ENCODE data around the gene MC1R. TPM values are rescaled to one million over a fixed set of nuclear protein-coding genes. Genes with fewer than 3 reads are reported as not detected.
A peak's percentile ranks its signal among the peaks of the same experiment; 100 is the strongest.

Gene MC1R
- total and polyA plus RNA-seq, 10 of the 15 experiments (the other 5 are each of a cell fraction or from before 2014, with no cell fraction given): 0.06 to 2.3 (median 0.45) TPM

DNA sequence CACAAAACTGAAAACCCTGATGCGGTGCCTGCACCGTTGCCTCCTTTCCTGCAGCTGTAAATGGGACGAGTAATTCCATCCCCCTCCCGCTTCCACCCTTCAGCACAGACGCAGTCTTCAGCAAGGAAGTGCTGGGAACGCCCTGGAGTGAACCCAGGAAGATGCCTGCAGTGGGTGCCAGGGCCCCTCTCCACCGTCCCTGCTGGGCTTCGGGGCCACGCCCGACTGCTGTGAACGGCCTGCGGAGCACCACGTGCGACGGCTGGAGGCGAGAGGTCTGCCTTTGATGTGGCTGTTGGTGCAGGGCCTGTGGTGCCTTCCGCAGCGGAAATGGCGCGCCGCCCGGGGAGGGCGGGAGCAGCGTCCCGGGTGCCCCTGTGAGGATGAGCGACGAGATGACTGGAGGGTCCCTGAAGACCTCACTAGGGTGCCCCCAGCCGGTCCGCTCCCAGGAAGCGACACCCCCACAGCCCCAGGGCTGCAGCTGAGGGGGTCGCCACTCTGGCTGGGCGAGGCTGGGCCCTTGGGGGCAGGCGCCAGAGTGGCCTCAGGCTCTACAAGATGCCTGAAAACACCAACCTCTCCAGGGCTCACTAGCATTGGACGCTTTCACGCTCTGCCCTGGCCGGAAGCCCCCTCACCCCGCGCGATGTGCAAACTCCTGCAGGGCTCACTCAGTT is 749 bp upstream of the MC1R start (continued):
- TF ChIP-seq, protein P1, sequence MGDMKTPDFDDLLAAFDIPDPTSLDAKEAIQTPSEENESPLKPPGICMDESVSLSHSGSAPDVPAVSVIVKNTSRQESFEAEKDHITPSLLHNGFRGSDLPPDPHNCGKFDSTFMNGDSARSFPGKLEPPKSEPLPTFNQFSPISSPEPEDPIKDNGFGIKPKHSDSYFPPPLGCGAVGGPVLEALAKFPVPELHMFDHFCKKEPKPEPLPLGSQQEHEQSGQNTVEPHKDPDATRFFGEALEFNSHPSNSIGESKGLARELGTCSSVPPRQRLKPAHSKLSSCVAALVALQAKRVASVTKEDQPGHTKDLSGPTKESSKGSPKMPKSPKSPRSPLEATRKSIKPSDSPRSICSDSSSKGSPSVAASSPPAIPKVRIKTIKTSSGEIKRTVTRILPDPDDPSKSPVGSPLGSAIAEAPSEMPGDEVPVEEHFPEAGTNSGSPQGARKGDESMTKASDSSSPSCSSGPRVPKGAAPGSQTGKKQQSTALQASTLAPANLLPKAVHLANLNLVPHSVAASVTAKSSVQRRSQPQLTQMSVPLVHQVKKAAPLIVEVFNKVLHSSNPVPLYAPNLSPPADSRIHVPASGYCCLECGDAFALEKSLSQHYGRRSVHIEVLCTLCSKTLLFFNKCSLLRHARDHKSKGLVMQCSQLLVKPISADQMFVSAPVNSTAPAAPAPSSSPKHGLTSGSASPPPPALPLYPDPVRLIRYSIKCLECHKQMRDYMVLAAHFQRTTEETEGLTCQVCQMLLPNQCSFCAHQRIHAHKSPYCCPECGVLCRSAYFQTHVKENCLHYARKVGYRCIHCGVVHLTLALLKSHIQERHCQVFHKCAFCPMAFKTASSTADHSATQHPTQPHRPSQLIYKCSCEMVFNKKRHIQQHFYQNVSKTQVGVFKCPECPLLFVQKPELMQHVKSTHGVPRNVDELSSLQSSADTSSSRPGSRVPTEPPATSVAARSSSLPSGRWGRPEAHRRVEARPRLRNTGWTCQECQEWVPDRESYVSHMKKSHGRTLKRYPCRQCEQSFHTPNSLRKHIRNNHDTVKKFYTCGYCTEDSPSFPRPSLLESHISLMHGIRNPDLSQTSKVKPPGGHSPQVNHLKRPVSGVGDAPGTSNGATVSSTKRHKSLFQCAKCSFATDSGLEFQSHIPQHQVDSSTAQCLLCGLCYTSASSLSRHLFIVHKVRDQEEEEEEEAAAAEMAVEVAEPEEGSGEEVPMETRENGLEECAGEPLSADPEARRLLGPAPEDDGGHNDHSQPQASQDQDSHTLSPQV (IDR thresholded peaks at IDR 0.05): no peak
- TF ChIP-seq MEF2A (IDR thresholded peaks at IDR 0.05; ENCODE audit: insufficient read depth, low read depth, low read length) (no peak), ZSCAN29 (IDR thresholded peaks at IDR 0.05) (no peak), RFX5 (IDR thresholded peaks at IDR 0.05; ENCODE audit: low read depth, low read length) (no peak), SMC3 (IDR thresholded peaks at IDR 0.05; ENCODE audit: borderline replicate concordance, low read length) (no peak), TAF1 (IDR thresholded peaks at IDR 0.05; ENCODE audit: borderline replicate concordance, low read depth, low read length) (no peak; the same call in 1 of the 2 replicates), FOXK2 (IDR thresholded peaks at IDR 0.05) (no peak), STAT1 (conservative IDR thresholded peaks at IDR 0.05) (no peak), CREB1 (IDR thresholded peaks at IDR 0.05; ENCODE audit: low read depth) (peak; percentile 68), SMARCA5 (IDR thresholded peaks at IDR 0.05) (no peak; the same call in 1 of the 2 replicates)
- TF ChIP-seq, protein P2, sequence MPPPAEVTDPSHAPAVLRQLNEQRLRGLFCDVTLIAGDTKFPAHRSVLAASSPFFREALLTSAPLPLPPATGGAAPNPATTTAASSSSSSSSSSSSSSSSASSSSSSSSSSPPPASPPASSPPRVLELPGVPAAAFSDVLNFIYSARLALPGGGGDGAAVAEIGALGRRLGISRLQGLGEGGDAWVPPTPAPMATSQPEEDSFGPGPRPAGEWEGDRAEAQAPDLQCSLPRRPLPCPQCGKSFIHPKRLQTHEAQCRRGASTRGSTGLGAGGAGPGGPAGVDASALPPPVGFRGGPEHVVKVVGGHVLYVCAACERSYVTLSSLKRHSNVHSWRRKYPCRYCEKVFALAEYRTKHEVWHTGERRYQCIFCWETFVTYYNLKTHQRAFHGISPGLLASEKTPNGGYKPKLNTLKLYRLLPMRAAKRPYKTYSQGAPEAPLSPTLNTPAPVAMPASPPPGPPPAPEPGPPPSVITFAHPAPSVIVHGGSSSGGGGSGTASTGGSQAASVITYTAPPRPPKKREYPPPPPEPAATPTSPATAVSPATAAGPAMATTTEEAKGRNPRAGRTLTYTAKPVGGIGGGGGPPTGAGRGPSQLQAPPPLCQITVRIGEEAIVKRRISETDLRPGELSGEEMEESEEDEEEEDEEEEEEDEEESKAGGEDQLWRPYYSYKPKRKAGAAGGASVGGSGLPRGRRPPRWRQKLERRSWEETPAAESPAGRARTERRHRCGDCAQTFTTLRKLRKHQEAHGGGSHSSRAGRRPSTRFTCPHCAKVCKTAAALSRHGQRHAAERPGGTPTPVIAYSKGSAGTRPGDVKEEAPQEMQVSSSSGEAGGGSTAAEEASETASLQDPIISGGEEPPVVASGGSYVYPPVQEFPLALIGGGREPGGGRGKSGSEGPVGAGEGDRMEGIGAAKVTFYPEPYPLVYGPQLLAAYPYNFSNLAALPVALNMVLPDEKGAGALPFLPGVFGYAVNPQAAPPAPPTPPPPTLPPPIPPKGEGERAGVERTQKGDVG (CRISPR knock-in tag; IDR thresholded peaks at IDR 0.05): no peak
- TF ChIP-seq, protein P3, sequence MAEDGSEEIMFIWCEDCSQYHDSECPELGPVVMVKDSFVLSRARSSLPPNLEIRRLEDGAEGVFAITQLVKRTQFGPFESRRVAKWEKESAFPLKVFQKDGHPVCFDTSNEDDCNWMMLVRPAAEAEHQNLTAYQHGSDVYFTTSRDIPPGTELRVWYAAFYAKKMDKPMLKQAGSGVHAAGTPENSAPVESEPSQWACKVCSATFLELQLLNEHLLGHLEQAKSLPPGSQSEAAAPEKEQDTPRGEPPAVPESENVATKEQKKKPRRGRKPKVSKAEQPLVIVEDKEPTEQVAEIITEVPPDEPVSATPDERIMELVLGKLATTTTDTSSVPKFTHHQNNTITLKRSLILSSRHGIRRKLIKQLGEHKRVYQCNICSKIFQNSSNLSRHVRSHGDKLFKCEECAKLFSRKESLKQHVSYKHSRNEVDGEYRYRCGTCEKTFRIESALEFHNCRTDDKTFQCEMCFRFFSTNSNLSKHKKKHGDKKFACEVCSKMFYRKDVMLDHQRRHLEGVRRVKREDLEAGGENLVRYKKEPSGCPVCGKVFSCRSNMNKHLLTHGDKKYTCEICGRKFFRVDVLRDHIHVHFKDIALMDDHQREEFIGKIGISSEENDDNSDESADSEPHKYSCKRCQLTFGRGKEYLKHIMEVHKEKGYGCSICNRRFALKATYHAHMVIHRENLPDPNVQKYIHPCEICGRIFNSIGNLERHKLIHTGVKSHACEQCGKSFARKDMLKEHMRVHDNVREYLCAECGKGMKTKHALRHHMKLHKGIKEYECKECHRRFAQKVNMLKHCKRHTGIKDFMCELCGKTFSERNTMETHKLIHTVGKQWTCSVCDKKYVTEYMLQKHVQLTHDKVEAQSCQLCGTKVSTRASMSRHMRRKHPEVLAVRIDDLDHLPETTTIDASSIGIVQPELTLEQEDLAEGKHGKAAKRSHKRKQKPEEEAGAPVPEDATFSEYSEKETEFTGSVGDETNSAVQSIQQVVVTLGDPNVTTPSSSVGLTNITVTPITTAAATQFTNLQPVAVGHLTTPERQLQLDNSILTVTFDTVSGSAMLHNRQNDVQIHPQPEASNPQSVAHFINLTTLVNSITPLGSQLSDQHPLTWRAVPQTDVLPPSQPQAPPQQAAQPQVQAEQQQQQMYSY (CRISPR knock-in tag; IDR thresholded peaks at IDR 0.05): no peak
- TF ChIP-seq, protein P4, sequence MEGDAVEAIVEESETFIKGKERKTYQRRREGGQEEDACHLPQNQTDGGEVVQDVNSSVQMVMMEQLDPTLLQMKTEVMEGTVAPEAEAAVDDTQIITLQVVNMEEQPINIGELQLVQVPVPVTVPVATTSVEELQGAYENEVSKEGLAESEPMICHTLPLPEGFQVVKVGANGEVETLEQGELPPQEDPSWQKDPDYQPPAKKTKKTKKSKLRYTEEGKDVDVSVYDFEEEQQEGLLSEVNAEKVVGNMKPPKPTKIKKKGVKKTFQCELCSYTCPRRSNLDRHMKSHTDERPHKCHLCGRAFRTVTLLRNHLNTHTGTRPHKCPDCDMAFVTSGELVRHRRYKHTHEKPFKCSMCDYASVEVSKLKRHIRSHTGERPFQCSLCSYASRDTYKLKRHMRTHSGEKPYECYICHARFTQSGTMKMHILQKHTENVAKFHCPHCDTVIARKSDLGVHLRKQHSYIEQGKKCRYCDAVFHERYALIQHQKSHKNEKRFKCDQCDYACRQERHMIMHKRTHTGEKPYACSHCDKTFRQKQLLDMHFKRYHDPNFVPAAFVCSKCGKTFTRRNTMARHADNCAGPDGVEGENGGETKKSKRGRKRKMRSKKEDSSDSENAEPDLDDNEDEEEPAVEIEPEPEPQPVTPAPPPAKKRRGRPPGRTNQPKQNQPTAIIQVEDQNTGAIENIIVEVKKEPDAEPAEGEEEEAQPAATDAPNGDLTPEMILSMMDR (IDR thresholded peaks at IDR 0.05 in 2 of 3, conservative IDR thresholded peaks at IDR 0.05 in 1 of 3; ENCODE audit: control insufficient read depth in 2 of 3, extremely low read depth in 1 of 3, insufficient read depth in 1 of 3, low read depth in 3 of 3, low read length in 3 of 3): no peak
- TF ChIP-seq, protein P5, sequence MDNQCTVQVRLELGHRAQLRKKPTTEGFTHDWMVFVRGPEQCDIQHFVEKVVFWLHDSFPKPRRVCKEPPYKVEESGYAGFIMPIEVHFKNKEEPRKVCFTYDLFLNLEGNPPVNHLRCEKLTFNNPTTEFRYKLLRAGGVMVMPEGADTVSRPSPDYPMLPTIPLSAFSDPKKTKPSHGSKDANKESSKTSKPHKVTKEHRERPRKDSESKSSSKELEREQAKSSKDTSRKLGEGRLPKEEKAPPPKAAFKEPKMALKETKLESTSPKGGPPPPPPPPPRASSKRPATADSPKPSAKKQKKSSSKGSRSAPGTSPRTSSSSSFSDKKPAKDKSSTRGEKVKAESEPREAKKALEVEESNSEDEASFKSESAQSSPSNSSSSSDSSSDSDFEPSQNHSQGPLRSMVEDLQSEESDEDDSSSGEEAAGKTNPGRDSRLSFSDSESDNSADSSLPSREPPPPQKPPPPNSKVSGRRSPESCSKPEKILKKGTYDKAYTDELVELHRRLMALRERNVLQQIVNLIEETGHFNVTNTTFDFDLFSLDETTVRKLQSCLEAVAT (IDR thresholded peaks at IDR 0.05): peak; percentile 69
